Liver (tissue), 9 donors: ENCODE data around the gene CSDE1. TPM values are rescaled to one million over a fixed set of nuclear protein-coding genes. Genes with fewer than 3 reads are reported as not detected.

Experiments used
- DNase-seq: peaks from one replicate; pipeline ENCODE4 v3.0.0-alpha.2; 2017; ENCODE audit warnings: low spot score
- H3K27ac ChIP-seq, 2 donors: one replicate each; pipeline ENCODE4 v1.7.0; 2013; ENCODE audit warnings: inconsistent platforms in 2 of 2, low read length in 2 of 2, control low read depth in 1 of 2, low read depth in 1 of 2, mild to moderate bottlenecking in 1 of 2
- H3K27me3 ChIP-seq, 4 donors: one replicate each; pipeline versions ENCODE4 v1.6.1 to v1.7.0; 2013; ENCODE audit warnings: low read length in 3 of 4, inconsistent platforms in 1 of 4, mild to moderate bottlenecking in 1 of 4, moderate library complexity in 1 of 4; ENCODE audit not compliant: control insufficient read depth in 4 of 4, insufficient read depth in 4 of 4
- H3K36me3 ChIP-seq, 4 donors: one replicate each; pipeline versions ENCODE4 v1.6.1 to v1.7.0; 2013; ENCODE audit warnings: low read length in 3 of 4, mild to moderate bottlenecking in 3 of 4, low read depth in 1 of 4, moderate library complexity in 1 of 4; ENCODE audit not compliant: control insufficient read depth in 4 of 4, insufficient read depth in 3 of 4
- H3K4me1 ChIP-seq, 4 donors: one replicate each; pipeline versions ENCODE4 v1.6.1 to v1.7.0; 2013; ENCODE audit warnings: low read length in 3 of 4, mild to moderate bottlenecking in 3 of 4, moderate library complexity in 1 of 4; ENCODE audit not compliant: control insufficient read depth in 4 of 4, insufficient read depth in 4 of 4
- H3K4me3 ChIP-seq, 3 donors: one replicate each; pipeline versions ENCODE4 v1.6.1 to v1.7.0; 2013; ENCODE audit warnings: low read length in 3 of 3, control low read depth in 1 of 3, low read depth in 1 of 3, mild to moderate bottlenecking in 1 of 3
- H3K9ac ChIP-seq, 2 donors: one replicate each; pipeline ENCODE4 v1.7.0; 2013; ENCODE audit warnings: low read length in 2 of 2, mild to moderate bottlenecking in 2 of 2, moderate library complexity in 2 of 2, control low read depth in 1 of 2, low read depth in 1 of 2
- H3K9me3 ChIP-seq, 4 donors: one replicate each; pipeline versions ENCODE4 v1.6.1 to v1.7.0; 2013; ENCODE audit warnings: low read length in 3 of 4; ENCODE audit not compliant: control insufficient read depth in 4 of 4
- ATF3 ChIP-seq: IDR thresholded peaks from 2 replicates; pipeline ENCODE4 v1.6.1; 2016; ENCODE audit warnings: antibody characterized with exemption
- CTCF ChIP-seq: fragments of 150-350 bp; IDR thresholded peaks from 2 replicates; pipeline ENCODE4 v1.5.1; 2017; ENCODE audit warnings: improper control_type of control experiment, low read depth, low read length; ENCODE audit not compliant: missing input control
- EGR1 ChIP-seq, 2 donors: IDR thresholded peaks; 2 replicates each; pipeline ENCODE4 v1.6.1; 2016 to 2018; ENCODE audit warnings: antibody characterized with exemption in 2 of 2, low read depth in 2 of 2
- FOXA1 ChIP-seq: IDR thresholded peaks from 2 replicates; pipeline ENCODE4 v1.6.1; 2016; ENCODE audit warnings: antibody characterized with exemption
- FOXA2 ChIP-seq: IDR thresholded peaks from 2 replicates; pipeline ENCODE4 v1.6.1; 2016; ENCODE audit warnings: antibody characterized with exemption
- GABPA ChIP-seq, 2 donors: IDR thresholded peaks in 1 of 2; conservative IDR thresholded peaks in 1 of 2; 2 replicates each; pipeline ENCODE4 v1.6.1; 2016; ENCODE audit warnings: antibody characterized with exemption in 2 of 2, mild to moderate bottlenecking in 1 of 2, moderate library complexity in 1 of 2
- HNF4A ChIP-seq, 2 donors: conservative IDR thresholded peaks; 2 replicates each; pipeline ENCODE4 v1.6.1; 2016; ENCODE audit warnings: antibody characterized with exemption in 2 of 2, mild to moderate bottlenecking in 2 of 2
- HNF4G ChIP-seq: IDR thresholded peaks from 2 replicates; pipeline ENCODE4 v1.6.1; 2016; ENCODE audit warnings: antibody characterized with exemption
- NR2F2 ChIP-seq: IDR thresholded peaks from 2 replicates; pipeline ENCODE4 v1.6.1; 2016; ENCODE audit warnings: antibody characterized with exemption
- RAD21 ChIP-seq, 2 donors: IDR thresholded peaks; 2 replicates each; pipeline ENCODE4 v1.6.1; 2016; ENCODE audit warnings: antibody characterized with exemption in 2 of 2, mild to moderate bottlenecking in 2 of 2
- RXRA ChIP-seq, 2 donors: IDR thresholded peaks; 2 replicates each; pipeline ENCODE4 v1.6.1; 2017 to 2018; ENCODE audit warnings: antibody characterized with exemption in 2 of 2, mild to moderate bottlenecking in 1 of 2
- SP1 ChIP-seq: IDR thresholded peaks from 2 replicates; pipeline ENCODE4 v1.6.1; 2018; ENCODE audit warnings: antibody characterized with exemption, mild to moderate bottlenecking
- TAF1 ChIP-seq: conservative IDR thresholded peaks from 2 replicates; pipeline ENCODE4 v1.6.1; 2016; ENCODE audit warnings: antibody characterized with exemption, mild to moderate bottlenecking
- YY1 ChIP-seq: IDR thresholded peaks from 2 replicates; pipeline ENCODE4 v1.6.1; 2016; ENCODE audit warnings: antibody characterized with exemption, mild to moderate bottlenecking
- ZBTB33 ChIP-seq: IDR thresholded peaks from 2 replicates; pipeline ENCODE4 v1.6.1; 2016; ENCODE audit warnings: antibody characterized with exemption
- WGBS: extraction: QIAGEN DNeasy Blood & Tissue Kit; methylation state at CpG from one replicate; pipeline ENCODE4 v1.1.7; 2013; 5-methylcytosine and 5-hydroxymethylcytosine counted together
- polyA plus RNA-seq, 2 donors: library from polyadenylated mRNA; stranded (reverse) in 1 of 2; unstranded in 1 of 2; fragments of 200-250 nt in 1 of 2; fragments of >200 nt in 1 of 2; fragmentation: Nextera tagmentation in 1 of 2; extraction: Ambion mirVana in 1 of 2; gene quantifications; one replicate each; pipeline versions ENCODE4 v1.2.1 to v1.2.3, GENCODE V29; 2013 to 2015
- total RNA-seq, 2 donors: library from RNA; depleted of rRNA; stranded (reverse); fragments of >200 nt; gene quantifications; one replicate each; pipeline ENCODE4 v1.2.3, GENCODE V29; 2014
- TF ChIP-seq, protein P1 (sequence below): IDR thresholded peaks from 2 replicates; pipeline ENCODE4 v1.6.1; 2016; ENCODE audit warnings: antibody characterized with exemption, mild to moderate bottlenecking
- donor health status: healthy.
- donor health status: healthy.
- donor health status: healthy.
- donor health status: healthy.
- donor health status: healthy.

CSDE1 gene
- total and polyA plus RNA-seq, 4 donors = 63.7 to 376 (median 132) TPM

DNA sequence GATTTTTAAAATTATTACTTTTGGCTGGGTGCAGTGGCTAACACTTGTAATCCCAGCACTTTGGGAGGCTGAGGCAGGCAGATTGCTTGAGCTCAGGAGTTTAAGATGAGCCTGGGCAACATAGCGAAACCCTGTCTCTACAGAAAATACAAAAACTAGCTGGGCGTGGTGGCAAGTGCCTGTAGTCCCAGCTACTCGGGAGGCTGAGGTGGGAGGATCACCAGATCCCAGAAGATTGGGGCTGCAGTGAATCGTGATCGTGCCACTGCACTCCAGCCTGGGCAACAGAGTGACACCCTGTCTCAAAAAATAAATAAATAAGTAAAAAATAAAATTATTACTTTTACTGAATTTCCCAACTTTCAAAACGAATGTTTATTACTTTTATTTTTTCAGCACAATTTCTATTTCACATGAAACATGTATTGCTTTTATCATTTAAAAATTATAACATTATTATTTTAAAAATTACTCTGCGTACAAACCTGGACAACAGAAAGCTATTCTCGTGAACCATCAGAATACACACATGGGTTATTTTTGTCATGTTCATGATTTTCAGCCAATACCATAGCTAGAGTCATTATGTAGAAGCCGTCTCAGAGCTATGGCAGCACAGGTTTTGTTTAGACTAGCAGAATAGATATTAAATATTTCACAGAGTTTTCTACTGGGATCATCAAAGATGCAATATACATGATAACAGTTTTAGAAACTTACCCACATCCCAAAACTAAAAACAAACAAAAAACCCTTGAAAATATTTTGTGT, 63.1 kb downstream of the CSDE1 start:
- H3K9me3 ChIP-seq = no peaks in the 10 kb centered on the region
- DNase-seq = no peak
- H3K27me3 ChIP-seq = no peaks in the 10 kb centered on the region
- no peak overlapping the region for H3K27ac ChIP-seq
- no peaks in the 10 kb centered on the region for H3K36me3 ChIP-seq
- no peak for TF ChIP-seq YY1
- TF ChIP-seq NR2F2 = no peak
- no peak for TF ChIP-seq FOXA2
- no peak for TF ChIP-seq SP1
- no peak for TF ChIP-seq GABPA (IDR thresholded peaks at IDR 0.05 in 1 of 2, conservative IDR thresholded peaks at IDR 0.05 in 1 of 2)
- TF ChIP-seq, protein P1, sequence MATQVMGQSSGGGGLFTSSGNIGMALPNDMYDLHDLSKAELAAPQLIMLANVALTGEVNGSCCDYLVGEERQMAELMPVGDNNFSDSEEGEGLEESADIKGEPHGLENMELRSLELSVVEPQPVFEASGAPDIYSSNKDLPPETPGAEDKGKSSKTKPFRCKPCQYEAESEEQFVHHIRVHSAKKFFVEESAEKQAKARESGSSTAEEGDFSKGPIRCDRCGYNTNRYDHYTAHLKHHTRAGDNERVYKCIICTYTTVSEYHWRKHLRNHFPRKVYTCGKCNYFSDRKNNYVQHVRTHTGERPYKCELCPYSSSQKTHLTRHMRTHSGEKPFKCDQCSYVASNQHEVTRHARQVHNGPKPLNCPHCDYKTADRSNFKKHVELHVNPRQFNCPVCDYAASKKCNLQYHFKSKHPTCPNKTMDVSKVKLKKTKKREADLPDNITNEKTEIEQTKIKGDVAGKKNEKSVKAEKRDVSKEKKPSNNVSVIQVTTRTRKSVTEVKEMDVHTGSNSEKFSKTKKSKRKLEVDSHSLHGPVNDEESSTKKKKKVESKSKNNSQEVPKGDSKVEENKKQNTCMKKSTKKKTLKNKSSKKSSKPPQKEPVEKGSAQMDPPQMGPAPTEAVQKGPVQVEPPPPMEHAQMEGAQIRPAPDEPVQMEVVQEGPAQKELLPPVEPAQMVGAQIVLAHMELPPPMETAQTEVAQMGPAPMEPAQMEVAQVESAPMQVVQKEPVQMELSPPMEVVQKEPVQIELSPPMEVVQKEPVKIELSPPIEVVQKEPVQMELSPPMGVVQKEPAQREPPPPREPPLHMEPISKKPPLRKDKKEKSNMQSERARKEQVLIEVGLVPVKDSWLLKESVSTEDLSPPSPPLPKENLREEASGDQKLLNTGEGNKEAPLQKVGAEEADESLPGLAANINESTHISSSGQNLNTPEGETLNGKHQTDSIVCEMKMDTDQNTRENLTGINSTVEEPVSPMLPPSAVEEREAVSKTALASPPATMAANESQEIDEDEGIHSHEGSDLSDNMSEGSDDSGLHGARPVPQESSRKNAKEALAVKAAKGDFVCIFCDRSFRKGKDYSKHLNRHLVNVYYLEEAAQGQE = no peak
- no peak for TF ChIP-seq HNF4G
- no peak for TF ChIP-seq ATF3
- TF ChIP-seq ZBTB33 = no peak
- TF ChIP-seq FOXA1 = no peak
- TF ChIP-seq TAF1 = no peak
- peaks cover 2 to 12% (median 4%) of the 10 kb centered on the region in 4 donors for H3K4me1 ChIP-seq
- 91% methylated on average over 9 of the region's 9 CpGs for WGBS
- H3K9ac ChIP-seq = no peak overlapping the region
- H3K4me3 ChIP-seq = no peak overlapping the region

- Histone ChIP-seq H3K4me1 (peaks cover 2 to 12% (median 4%) of the 10 kb centered on the region in 4 donors), H3K9ac (no peak overlapping the region), H3K27me3 (no peaks in the 10 kb centered on the region), H3K9me3 (no peaks in the 10 kb centered on the region), H3K4me3 (no peak overlapping the region), H3K36me3 (no peaks in the 10 kb centered on the region), H3K27ac (no peak overlapping the region)
- WGBS = 93% methylated on average over 3 of the region's 3 CpGs
- no peak for DNase-seq
- no peak for TF ChIP-seq FOXA2
- TF ChIP-seq ATF3 = no peak
- TF ChIP-seq CTCF = no peak
- TF ChIP-seq TAF1 = no peak
- TF ChIP-seq EGR1 (IDR thresholded peaks at IDR 0.05; ENCODE audit: low read depth in 2 of 2) = no peak
- no peak for TF ChIP-seq NR2F2
- TF ChIP-seq RAD21 (IDR thresholded peaks at IDR 0.05) = no peak
- TF ChIP-seq ZBTB33 = no peak
- no peak for TF ChIP-seq YY1
- TF ChIP-seq, protein P1 = no peak
- no peak for TF ChIP-seq RXRA (IDR thresholded peaks at IDR 0.05)
- TF ChIP-seq HNF4A (conservative IDR thresholded peaks at IDR 0.05) = no peak
Measured at GRCh38 chr1:114692947-114693346, 64.8 kb downstream of the CSDE1 start.
